PC-3 (cell line): Measurements from ENCODE around the gene TBX5. TPM values are rescaled to one million over a fixed set of nuclear protein-coding genes. Genes with fewer than 3 reads are reported as not detected.

Experiments used
- ATAC-seq: fragments of 200-7000 bp; cut with Tn5 transposase; 2 replicates; pipeline ENCODE4 v1.9.1; 2020; ENCODE audit warnings: mild to moderate bottlenecking, moderate library complexity
- BruUV-seq: library from RNA; stranded (reverse); fragments of 400-500 nt; replicated peaks from 2 replicates; lab custom pipeline; 2021; lab: Mats Ljungman, UMichigan
- CTCF ChIA-PET: fragments of 300-600 bp; sonication (Branson Sonifier 250); formaldehyde crosslinking; loops from one replicate; lab custom pipeline; 2022; ENCODE audit warnings: antibody characterized with exemption; lab: Charles Lee
- POLR2A ChIA-PET: fragments of 300-600 bp; sonication (Branson Sonifier 250); formaldehyde crosslinking; loops from one replicate; lab custom pipeline; 2022; ENCODE audit warnings: antibody characterized with exemption; ENCODE audit not compliant: unreplicated experiment; lab: Charles Lee
- DNase-seq: peaks from one replicate; pipeline ENCODE4 v3.0.0-alpha.2; 2015
- H2AFZ ChIP-seq: fragments of 300-600 bp; sonication (generic); 2 replicates; pipeline ENCODE4 v1.6.0; 2016; ENCODE audit warnings: antibody characterized with exemption, low read length
- H3F3A ChIP-seq: fragments of 300-600 bp; sonication (generic); one replicate; pipeline ENCODE4 v1.6.0; 2017; ENCODE audit warnings: antibody characterized with exemption, low read length, control low read depth, mild to moderate bottlenecking; ENCODE audit not compliant: unreplicated experiment
- H3K27ac ChIP-seq: fragments of 300-600 bp; sonication (generic); 2 replicates; pipeline ENCODE4 v1.5.1; 2016; ENCODE audit warnings: mild to moderate bottlenecking, low read length
- H3K27me3 ChIP-seq: fragments of 300-600 bp; sonication (generic); 2 replicates; pipeline ENCODE4 v1.6.1; 2016; ENCODE audit warnings: low read length, mixed read lengths
- H3K36me3 ChIP-seq: fragments of 300-600 bp; sonication (generic); 2 replicates; pipeline ENCODE4 v1.6.1; 2016; ENCODE audit warnings: low read depth, mixed run types, low read length, mixed read lengths
- H3K4me1 ChIP-seq: fragments of 300-600 bp; sonication (generic); 2 replicates; pipeline ENCODE4 v1.5.1; 2016; ENCODE audit warnings: low read length; ENCODE audit not compliant: insufficient read depth
- H3K4me2 ChIP-seq: fragments of 300-600 bp; sonication (generic); 2 replicates; pipeline ENCODE4 v1.6.0; 2016; ENCODE audit warnings: low read length
- H3K4me3 ChIP-seq: fragments of 300-600 bp; sonication (generic); 2 replicates; pipeline ENCODE4 v1.5.1; 2016; ENCODE audit warnings: mild to moderate bottlenecking, low read length, mixed read lengths
- H3K79me2 ChIP-seq: fragments of 300-600 bp; sonication (generic); 2 replicates; pipeline ENCODE4 v1.6.1; 2017; ENCODE audit warnings: low read length, mixed read lengths
- H3K9ac ChIP-seq: fragments of 300-600 bp; sonication (generic); 2 replicates; pipeline ENCODE4 v1.6.0; 2016; ENCODE audit warnings: mild to moderate bottlenecking, low read length
- H3K9me2 ChIP-seq: fragments of 300-600 bp; sonication (generic); replicated peaks from 2 replicates; pipeline ENCODE4 v1.6.1; 2016; ENCODE audit warnings: mixed run types, low read length, mixed read lengths
- H3K9me3 ChIP-seq: fragments of 300-600 bp; sonication (generic); 2 replicates; pipeline ENCODE4 v1.6.1; 2016; ENCODE audit warnings: low read length, mixed read lengths
- H4K20me1 ChIP-seq: fragments of 300-600 bp; sonication (generic); 2 replicates; pipeline ENCODE4 v1.6.1; 2016; ENCODE audit warnings: low read length, mixed read lengths
- CTCF ChIP-seq: fragments of 300-600 bp; sonication (generic); conservative IDR thresholded peaks from 2 replicates; pipeline ENCODE4 v1.5.1; 2017; ENCODE audit warnings: antibody characterized with exemption, low read depth, mild to moderate bottlenecking, low read length
- EZH2 ChIP-seq: fragments of 300-600 bp; sonication (generic); IDR thresholded peaks from one replicate; pipeline ENCODE4 v1.6.1; 2017; ENCODE audit warnings: antibody characterized with exemption, mild to moderate bottlenecking, low read length; ENCODE audit not compliant: unreplicated experiment
- EZH2phosphoT487 ChIP-seq: fragments of 300-600 bp; sonication (generic); IDR thresholded peaks from 2 replicates; pipeline ENCODE4 v1.6.1; 2018; ENCODE audit warnings: mild to moderate bottlenecking, antibody characterized with exemption, low read length, borderline replicate concordance
- intact Hi-C: fragments of 100-400 bp; cut with micrococcal nuclease; formaldehyde crosslinking; loops from 2 replicates; pipeline ENCODE4 v1.9.0; 2023
- total RNA-seq: library from RNA; depleted of rRNA; stranded (reverse); fragments of >200 nt; gene quantifications from 2 replicates; pipeline ENCODE4 v1.2.3, GENCODE V29; 2014

Gene TBX5
- total RNA-seq, 1 experiment from 2014 or later, result not detected

GRCh38 chr12:114406984-114407841 lies 1.3 kb upstream of the TBX5 start:
- no peaks in the 10 kb centered on the region for H4K20me1 ChIP-seq
- no peak overlapping the region for H3K27ac ChIP-seq
- no peaks in the 10 kb centered on the region for H3K4me1 ChIP-seq
- no peak for DNase-seq
- no peaks in the 10 kb centered on the region for H3K9me2 ChIP-seq
- no peaks in the 10 kb centered on the region for H3K36me3 ChIP-seq
- H3K4me2 ChIP-seq, result no peak overlapping the region
- no peak overlapping the region for H2AFZ ChIP-seq
- ChIA-PET CTCF (no interaction called here), POLR2A (no interaction called here)
- no peaks in the 10 kb centered on the region for H3F3A ChIP-seq
- no peak overlapping the region for H3K9ac ChIP-seq
- TF ChIP-seq CTCF, result no peak
- no peak for TF ChIP-seq EZH2phosphoT487
- TF ChIP-seq EZH2, result no peak
- intact Hi-C loops, result no loop called here
- no peaks in the 10 kb centered on the region for H3K9me3 ChIP-seq
- no peak overlapping the region for H3K4me3 ChIP-seq
- BruUV-seq, result no TSS peak
- H3K79me2 ChIP-seq, result no peaks in the 10 kb centered on the region
- no peak for ATAC-seq
- peaks cover 98% of the 10 kb centered on the region for H3K27me3 ChIP-seq

GRCh38 chr12:114406316-114406983 lies 506 bp upstream of the TBX5 start:
- H2AFZ ChIP-seq, result no peak overlapping the region
- no peak overlapping the region for H3K4me2 ChIP-seq
- CTCF ChIA-PET, result no interaction called here
- no peaks in the 10 kb centered on the region for H3K4me1 ChIP-seq
- peaks cover 98% of the 10 kb centered on the region for H3K27me3 ChIP-seq
- H3F3A ChIP-seq, result no peaks in the 10 kb centered on the region
- no peak for TF ChIP-seq EZH2
- TF ChIP-seq CTCF, result no peak
- no peak for TF ChIP-seq EZH2phosphoT487
- ATAC-seq, result no peak
- no peaks in the 10 kb centered on the region for H4K20me1 ChIP-seq
- no TSS peak for BruUV-seq
- POLR2A ChIA-PET, result no interaction called here
- no peak overlapping the region for H3K27ac ChIP-seq
- H3K79me2 ChIP-seq, result no peaks in the 10 kb centered on the region
- H3K9ac ChIP-seq, result no peak overlapping the region
- no peaks in the 10 kb centered on the region for H3K9me3 ChIP-seq
- DNase-seq, result no peak
- intact Hi-C loops, result no loop called here
- H3K9me2 ChIP-seq, result no peaks in the 10 kb centered on the region
- no peaks in the 10 kb centered on the region for H3K36me3 ChIP-seq
- H3K4me3 ChIP-seq, result no peak overlapping the region
